Progenitor cell of endocrine pancreas (in vitro differentiated cells): ENCODE data around the gene FKRP. TPM values are rescaled to one million over a fixed set of nuclear protein-coding genes. Genes with fewer than 3 reads are reported as not detected.
"Not testable (repeated sequence)": the region's sequence is repeated elsewhere in the genome, so short reads cannot be mapped to it uniquely, and the experiment has no call there.

ENCODE experiments used
- DNase-seq: peaks from one replicate; pipeline ENCODE4 v3.0.0; 2021; ENCODE audit warnings: low spot score; ENCODE audit not compliant: unreplicated experiment
- H3K27ac Mint-ChIP-seq: 2 replicates; pipeline ENCODE4 v1.8.0; 2021; ENCODE audit warnings: mild to moderate bottlenecking, moderate library complexity, mixed read lengths
- H3K27me3 Mint-ChIP-seq: 2 replicates; pipeline ENCODE4 v1.8.0; 2021; ENCODE audit warnings: mixed read lengths
- H3K36me3 Mint-ChIP-seq: 2 replicates; pipeline ENCODE4 v1.8.0; 2022; ENCODE audit warnings: mixed read lengths; ENCODE audit not compliant: insufficient read depth
- H3K4me1 Mint-ChIP-seq: 2 replicates; pipeline ENCODE4 v1.8.0; 2021; ENCODE audit warnings: low read depth, mixed read lengths
- H3K4me3 Mint-ChIP-seq: 2 replicates; pipeline ENCODE4 v1.8.0; 2021; ENCODE audit warnings: low read depth, mild to moderate bottlenecking, moderate library complexity, mixed read lengths
- H3K9me3 Mint-ChIP-seq: 2 replicates; pipeline ENCODE4 v1.8.0; 2021; ENCODE audit warnings: low read depth, mixed read lengths
- total RNA-seq: library from RNA; stranded (reverse); gene quantifications from 2 replicates; pipeline ENCODE4 v1.2.1, GENCODE V29; 2021
- TF ChIP-seq, protein P1 (sequence below): fragments of 200-600 bp; sonication (generic); IDR thresholded peaks from one replicate; pipeline ENCODE4 v1.5.0; 2021; ENCODE audit warnings: antibody characterized with exemption, mild to moderate bottlenecking; ENCODE audit not compliant: unreplicated experiment

Gene FKRP
- total RNA-seq, 1 donor from 2014 or later: 44.1 TPM

DNA sequence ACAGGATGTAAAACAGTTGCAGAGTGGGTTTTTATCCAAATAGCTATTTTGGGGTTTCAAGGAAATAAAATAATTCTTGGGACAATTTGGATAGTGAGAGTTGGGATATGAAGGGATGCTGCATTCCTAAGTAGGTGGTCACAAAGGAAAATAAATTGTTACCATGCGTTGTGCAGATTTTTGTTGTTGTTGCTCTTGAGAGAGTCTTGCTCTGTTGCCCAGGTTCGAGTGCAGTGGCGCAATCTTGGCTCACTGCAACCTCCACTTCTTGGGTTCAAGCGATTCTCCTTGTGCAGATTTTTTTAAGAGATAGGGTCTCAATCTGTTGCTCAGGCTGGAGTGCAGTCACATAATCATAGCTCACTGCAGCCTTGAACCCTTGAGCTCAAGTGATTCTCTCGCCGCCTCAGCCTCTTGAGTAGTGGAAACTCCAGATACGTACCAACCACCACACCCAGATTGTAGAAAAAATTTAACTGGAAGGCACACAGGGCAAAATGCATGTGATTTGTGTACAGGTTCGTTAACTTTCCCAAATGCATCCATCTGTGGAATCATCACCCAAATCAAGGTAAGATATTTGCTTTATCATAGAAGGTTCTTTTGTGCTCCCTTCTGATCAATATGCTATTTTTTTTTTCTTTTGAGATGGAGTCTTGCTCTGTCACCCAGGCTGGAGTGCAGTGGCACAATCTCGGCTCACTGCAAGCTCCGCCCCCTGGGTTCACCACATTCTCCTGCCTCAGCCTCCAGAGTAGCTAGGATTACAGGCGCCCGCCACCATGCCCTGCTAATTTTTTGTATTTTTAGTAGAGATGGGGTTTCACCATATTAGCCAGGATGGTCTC is 26.5 kb downstream of the FKRP start:
- no peak for DNase-seq
- Mint-ChIP-seq H3K27ac (no peak overlapping the region), H3K9me3 (no peaks in the 10 kb centered on the region), H3K36me3 (peaks cover 8% of the 10 kb centered on the region), H3K27me3 (no peaks in the 10 kb centered on the region), H3K4me3 (no peak overlapping the region), H3K4me1 (peaks cover 17% of the 10 kb centered on the region)
- TF ChIP-seq, protein P1, sequence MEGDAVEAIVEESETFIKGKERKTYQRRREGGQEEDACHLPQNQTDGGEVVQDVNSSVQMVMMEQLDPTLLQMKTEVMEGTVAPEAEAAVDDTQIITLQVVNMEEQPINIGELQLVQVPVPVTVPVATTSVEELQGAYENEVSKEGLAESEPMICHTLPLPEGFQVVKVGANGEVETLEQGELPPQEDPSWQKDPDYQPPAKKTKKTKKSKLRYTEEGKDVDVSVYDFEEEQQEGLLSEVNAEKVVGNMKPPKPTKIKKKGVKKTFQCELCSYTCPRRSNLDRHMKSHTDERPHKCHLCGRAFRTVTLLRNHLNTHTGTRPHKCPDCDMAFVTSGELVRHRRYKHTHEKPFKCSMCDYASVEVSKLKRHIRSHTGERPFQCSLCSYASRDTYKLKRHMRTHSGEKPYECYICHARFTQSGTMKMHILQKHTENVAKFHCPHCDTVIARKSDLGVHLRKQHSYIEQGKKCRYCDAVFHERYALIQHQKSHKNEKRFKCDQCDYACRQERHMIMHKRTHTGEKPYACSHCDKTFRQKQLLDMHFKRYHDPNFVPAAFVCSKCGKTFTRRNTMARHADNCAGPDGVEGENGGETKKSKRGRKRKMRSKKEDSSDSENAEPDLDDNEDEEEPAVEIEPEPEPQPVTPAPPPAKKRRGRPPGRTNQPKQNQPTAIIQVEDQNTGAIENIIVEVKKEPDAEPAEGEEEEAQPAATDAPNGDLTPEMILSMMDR: no peak

DNA sequence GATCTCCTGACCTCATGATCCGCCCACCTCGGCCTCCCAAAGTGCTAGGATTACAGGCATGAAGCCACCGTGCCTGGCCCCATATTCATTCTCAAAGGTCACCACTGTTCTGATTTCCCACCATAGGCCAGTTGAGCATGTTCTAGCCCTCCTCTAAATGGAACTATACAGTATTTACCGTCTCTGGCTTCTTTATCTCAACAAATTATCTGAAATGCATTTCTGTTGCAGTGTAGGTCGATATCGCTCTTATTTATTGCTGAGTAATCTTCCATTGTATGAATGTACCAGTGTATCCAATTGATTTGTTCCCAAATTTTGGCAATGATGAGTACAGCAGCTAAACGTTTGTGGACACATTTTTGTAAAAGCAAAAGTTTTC is 27.2 kb downstream of the FKRP start:
- H3K4me3 Mint-ChIP-seq: no peak overlapping the region
- H3K4me1 Mint-ChIP-seq: peaks cover 17% of the 10 kb centered on the region
- DNase-seq: no peak
- no peak overlapping the region for H3K27ac Mint-ChIP-seq
- H3K9me3 Mint-ChIP-seq: no peaks in the 10 kb centered on the region
- TF ChIP-seq, protein P1: no peak
- peaks cover 11% of the 10 kb centered on the region for H3K36me3 Mint-ChIP-seq
- no peaks in the 10 kb centered on the region for H3K27me3 Mint-ChIP-seq

DNA sequence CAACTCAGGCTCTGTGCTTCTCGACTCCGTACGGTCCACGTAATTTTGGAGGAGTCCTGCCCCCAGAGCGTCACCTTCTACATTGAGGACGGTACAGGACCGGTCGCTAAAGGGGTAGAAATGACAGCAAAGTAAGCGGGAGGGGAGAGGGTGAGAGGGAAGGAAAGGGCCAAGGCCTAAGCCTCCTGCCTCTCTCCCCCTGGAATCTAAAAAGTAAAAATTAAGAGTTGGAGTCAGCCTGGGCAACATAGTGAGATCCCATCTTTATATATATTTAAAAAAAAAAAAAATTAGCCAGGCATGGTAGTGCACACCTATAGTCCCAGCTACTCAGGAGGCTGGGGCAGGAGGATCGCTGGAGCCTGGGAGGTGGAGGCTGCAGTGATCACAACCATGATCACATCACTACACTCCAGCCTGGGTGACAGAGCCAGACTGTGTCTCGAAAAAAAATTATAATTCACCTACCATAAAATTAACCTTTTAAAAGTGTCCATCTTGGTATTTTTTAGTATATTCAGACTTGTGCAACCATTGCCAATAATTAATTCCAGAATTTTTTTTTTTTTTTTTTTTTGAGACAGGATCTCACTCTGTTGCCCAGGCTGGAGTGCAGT is 29.9 kb downstream of the FKRP start:
- no peak for DNase-seq
- Mint-ChIP-seq H3K36me3 (peaks cover 11% of the 10 kb centered on the region), H3K4me1 (peaks cover 3% of the 10 kb centered on the region), H3K4me3 (no peak overlapping the region), H3K27ac (no peak overlapping the region), H3K27me3 (no peaks in the 10 kb centered on the region), H3K9me3 (no peaks in the 10 kb centered on the region)
- TF ChIP-seq, protein P1: no peak

DNA sequence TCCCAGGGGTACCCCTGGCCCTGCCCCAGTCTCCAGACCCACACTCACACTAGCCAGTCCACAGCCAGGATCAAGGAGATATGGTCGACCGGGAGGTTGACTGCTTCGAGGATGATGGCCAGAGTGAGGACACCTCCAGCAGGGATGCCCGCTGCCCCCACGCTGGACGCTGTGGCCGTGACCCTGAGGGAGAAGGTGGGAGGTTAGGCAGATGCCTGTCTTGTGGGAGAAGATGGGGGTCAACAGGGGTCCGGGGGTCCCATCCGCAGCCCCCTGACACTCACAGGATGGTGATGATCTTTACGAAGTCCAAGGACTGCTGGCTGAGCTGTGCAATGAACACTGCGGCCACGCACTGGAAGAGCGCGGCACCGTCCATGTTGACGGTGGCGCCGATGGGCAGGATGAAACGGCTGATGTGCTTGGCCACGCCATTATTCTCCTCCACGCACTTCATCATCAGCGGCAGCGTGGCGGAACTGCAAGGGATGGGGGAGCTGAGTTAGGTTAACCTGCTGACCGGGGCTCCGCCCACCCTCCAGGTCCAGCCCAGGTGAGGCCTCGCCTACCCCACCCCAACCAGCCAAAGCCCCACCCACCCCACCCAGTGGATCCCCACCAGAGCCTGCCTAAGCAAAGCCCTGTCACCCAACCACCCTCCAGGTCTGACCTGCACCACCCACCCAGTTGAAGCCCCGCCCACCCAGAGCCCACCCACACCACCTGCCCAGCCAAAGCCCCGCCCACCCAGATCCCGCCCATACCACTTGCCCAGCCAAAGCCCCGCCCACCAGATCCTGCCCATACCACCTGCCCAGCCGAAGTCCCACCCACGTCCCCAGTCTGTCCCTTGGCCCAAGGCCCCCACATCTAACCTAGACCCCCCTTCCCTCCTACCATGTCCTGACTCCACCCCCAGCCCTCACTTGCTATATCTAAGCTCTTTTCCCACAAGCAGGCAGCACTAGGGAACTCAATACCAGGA is 31.4 kb downstream of the FKRP start:
- Mint-ChIP-seq H3K9me3 (no peaks in the 10 kb centered on the region), H3K4me3 (no peak overlapping the region), H3K4me1 (no peaks in the 10 kb centered on the region), H3K27ac (no peak overlapping the region), H3K27me3 (no peaks in the 10 kb centered on the region), H3K36me3 (peaks cover 11% of the 10 kb centered on the region)
- no peak for DNase-seq
- TF ChIP-seq, protein P1: no peak

DNA sequence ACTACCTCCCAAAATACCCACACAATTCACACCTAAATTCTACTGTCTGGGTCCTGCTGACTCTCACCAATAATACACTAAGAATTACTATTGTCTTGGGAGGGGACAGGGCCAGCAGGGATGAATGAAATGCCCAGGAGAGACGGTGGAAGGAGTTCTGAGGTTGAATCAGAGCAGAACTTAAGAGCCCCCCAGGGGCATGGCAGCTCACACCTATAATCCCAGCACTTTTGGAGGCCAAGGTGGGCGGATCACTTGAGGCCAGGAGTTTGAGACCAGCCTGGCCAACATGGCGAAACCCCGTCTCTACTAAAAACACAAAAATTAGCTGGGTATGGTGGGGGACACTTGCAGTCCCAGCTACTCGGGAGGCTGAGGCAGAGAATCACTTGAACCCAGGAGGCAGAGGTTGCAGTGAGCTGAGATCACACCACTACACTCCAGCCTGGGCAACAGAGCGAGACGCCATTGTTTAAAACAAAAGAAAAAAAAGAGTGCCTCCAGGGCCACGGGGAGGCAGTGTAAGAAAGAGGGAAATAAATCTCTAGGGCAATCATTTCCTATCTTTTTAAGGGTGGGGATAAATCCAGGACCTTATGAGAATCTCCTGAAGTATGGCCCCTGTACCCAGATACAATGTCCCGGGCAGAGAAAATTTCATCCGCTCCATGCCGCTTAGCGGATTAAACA is 32.2 kb downstream of the FKRP start:
- DNase-seq, H3K4me3 Mint-ChIP-seq, H3K27me3 Mint-ChIP-seq, H3K9me3 Mint-ChIP-seq, H3K27ac Mint-ChIP-seq, H3K4me1 Mint-ChIP-seq: not testable (repeated sequence)
- peaks cover 12% of the 10 kb centered on the region for H3K36me3 Mint-ChIP-seq
